Epithelial cell of esophagus (primary cell): Measurements from ENCODE around the gene MAP3K2.

ENCODE experiments used
- DNase-seq: peaks from one replicate; pipeline ENCODE4 v3.0.0; 2010; ENCODE audit warnings: low read depth
- H3K4me3 ChIP-seq: 2 replicates; pipeline ENCODE4 v1.5.1; 2011; ENCODE audit warnings: mild to moderate bottlenecking, low read length, control low read depth
- CTCF ChIP-seq: IDR thresholded peaks from 2 replicates; pipeline ENCODE4 v1.5.1; 2011; ENCODE audit warnings: low read depth, mild to moderate bottlenecking, low read length, control low read depth, inconsistent platforms; ENCODE audit not compliant: insufficient read depth; ENCODE audit errors: missing control alignments

MAP3K2 gene

GRCh38 chr2:127310980-127311379 lies 76.8 kb downstream of the MAP3K2 start:
- H3K4me3 ChIP-seq = no peak overlapping the region
- DNase-seq = no peak
- no peak for TF ChIP-seq CTCF

- no peak for TF ChIP-seq CTCF
- H3K4me3 ChIP-seq = no peak overlapping the region
These were observed 78.3 kb downstream of the MAP3K2 start for GRCh38 chr2:127309468-127309867.

GRCh38 chr2:127308586-127309138 lies 79.1 kb downstream of the MAP3K2 start:
- no peak for DNase-seq
- TF ChIP-seq CTCF = no peak
- H3K4me3 ChIP-seq = no peak overlapping the region

More at GRCh38 chr2:127309468-127309867, 78.3 kb downstream of the MAP3K2 start:
- no peak for DNase-seq

- no peak for TF ChIP-seq CTCF
- no peak overlapping the region for H3K4me3 ChIP-seq
- DNase-seq = no peak
These were observed 81.7 kb downstream of the MAP3K2 start for GRCh38 chr2:127305990-127306585.

GRCh38 chr2:127302168-127302567 lies 85.6 kb downstream of the MAP3K2 start:
- no peak overlapping the region for H3K4me3 ChIP-seq
- TF ChIP-seq CTCF = no peak
- DNase-seq = no peak

GRCh38 chr2:127293748-127294562 lies 93.8 kb downstream of the MAP3K2 start, which contains the start of gene ERCC3:
ERCC3 (minus strand) TSS chr2:127294144; CDS start chr2:127294081, 63 bp downstream.
- peak within 1 kb of the TSS; percentile 85 for H3K4me3 ChIP-seq
- no peak for TF ChIP-seq CTCF
- DNase-seq = peak; percentile 74

GRCh38 chr2:127293386-127293747 lies 94.4 kb downstream of the MAP3K2 start:
- DNase-seq = peak; percentile 32
- TF ChIP-seq CTCF = no peak

More at GRCh38 chr2:127293386-127293747, 94.4 kb downstream of the MAP3K2 start:
- peak overlapping the region; percentile 85 for H3K4me3 ChIP-seq
